GM19099 (cell line): ENCODE data around the gene SRGAP1.

ENCODE experiments used
- POLR2A ChIP-seq: IDR thresholded peaks from 3 replicates; pipeline ENCODE4 v1.6.1; 2011; ENCODE audit warnings: low read depth; ENCODE audit not compliant: insufficient read length; ENCODE audit errors: extremely low read depth

Gene SRGAP1

DNA sequence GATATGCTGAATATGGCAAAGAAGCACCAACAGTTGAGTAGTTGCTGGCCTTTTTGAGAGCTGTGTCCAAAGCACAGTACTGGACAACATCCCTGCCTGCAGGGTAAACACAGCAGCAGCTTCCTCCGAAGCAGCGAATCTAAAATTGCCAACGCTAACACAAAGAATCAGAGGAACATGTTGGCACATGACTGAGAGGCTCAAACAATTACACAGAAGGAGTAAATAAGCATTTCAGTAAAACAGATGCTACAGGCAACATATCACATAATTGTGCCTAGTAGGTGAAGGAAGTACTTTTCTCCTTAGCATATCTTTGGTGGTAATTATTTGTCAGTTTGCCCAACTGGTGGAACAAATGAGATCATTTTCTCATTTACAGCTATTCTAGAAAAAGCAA is 325.5 kb downstream of the SRGAP1 start:
- TF ChIP-seq POLR2A = no peak

GRCh38 chr12:64170730-64171129 is 326.2 kb downstream of the SRGAP1 start:
- TF ChIP-seq POLR2A = no peak

- no peak for TF ChIP-seq POLR2A
Observed at GRCh38 chr12:64171715-64172114, 327.2 kb downstream of the SRGAP1 start.

DNA sequence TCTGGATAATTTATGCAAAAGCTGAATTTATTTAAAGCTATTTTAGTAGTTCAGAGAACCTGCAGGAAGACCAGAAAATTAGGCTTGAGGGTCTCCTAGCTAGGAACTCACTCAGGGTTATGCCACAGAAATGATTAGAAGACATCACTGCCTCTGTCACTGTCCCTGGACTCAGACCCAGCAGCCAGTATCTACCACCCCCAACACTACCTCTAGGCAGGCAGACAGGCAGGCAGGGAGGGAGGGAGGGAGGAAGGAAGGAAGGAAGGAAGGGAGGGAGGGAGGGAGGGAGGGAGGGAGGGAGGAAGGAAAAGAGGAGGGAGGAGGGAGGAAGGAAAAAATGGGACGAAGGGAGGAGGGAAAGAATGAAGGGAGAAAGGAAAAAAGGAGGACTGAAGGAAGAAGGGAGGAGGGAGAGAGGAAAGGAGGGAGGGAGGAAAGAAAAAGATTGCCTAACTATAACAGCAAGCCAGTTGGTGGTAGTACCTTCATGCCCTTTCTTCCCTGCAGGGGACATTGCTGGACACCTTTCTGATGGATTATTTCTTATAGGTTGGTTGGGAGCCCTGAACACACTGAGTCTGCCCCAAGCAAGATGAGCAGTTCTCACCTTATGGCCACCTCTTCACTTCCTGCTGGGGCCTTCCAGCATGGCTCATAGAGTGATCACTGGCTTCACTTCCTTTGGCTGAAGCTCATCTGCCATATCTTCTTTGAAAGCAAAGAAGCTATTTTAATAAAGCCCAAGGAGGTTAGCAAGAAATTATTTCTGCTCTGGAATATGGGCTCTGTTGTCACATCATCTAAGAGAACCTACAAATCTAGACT is 327.9 kb downstream of the SRGAP1 start:
- TF ChIP-seq POLR2A = no peak

GRCh38 chr12:64173456-64173855 is 329.0 kb downstream of the SRGAP1 start:
- TF ChIP-seq POLR2A = no peak

DNA sequence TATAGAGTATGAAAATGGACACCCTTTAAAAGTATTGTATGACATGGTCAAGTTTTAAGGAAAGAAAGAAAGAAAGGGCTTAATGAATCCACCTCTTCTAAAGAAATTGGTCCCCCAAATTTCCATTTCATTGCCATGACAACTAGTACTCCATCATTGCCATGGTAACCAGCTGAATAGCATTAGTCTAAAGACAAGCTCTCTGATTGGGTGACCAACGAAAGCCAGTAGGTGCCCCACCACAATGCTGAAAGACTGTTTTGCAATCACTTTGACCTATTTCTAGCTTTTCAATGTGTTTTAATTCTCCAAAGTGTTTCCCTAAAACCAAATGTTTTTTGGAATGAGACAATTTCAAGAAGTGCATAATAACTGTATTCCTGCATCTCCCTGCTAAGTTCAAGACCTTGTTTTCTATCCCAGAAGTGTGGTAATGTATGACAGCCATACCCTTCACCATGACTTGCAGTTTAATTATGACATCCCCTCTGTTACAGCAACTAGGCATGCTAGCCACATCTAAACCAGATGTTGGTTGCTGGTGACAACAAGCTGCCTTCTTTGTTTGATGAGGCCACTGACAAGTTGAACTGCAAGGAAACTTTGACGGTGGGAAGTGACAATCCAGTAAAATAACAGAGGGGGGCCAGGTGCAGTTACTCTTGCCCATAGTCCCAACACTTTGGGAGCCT is 330.9 kb downstream of the SRGAP1 start:
- TF ChIP-seq POLR2A = no peak

GRCh38 chr12:64177001-64177400 is 332.5 kb downstream of the SRGAP1 start:
- TF ChIP-seq POLR2A = no peak

GRCh38 chr12:64178122-64178521 is 333.6 kb downstream of the SRGAP1 start:
- no peak for TF ChIP-seq POLR2A

GRCh38 chr12:64180951-64181350 is 336.5 kb downstream of the SRGAP1 start:
- no peak for TF ChIP-seq POLR2A

GRCh38 chr12:64181430-64182291 is 337.2 kb downstream of the SRGAP1 start:
- TF ChIP-seq POLR2A = no peak

DNA sequence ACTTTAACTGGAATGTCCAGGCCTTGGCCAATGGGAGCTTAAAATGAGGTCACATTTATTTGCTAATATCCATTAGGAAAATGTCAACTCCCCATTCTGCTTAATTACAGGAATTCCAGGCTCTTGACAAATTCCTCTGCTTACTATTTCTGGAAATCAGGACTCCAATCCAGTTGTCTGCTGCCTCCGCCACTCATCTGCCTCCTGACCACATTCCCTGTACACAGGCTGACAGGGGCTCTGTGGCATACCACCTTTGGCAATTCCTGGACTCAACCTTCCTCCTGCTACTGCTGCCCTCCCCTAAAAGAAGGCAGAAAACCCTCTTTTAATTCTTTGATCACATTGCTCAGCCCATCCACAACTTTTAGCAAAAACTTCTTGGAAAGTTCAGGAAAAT is 339.7 kb downstream of the SRGAP1 start:
- no peak for TF ChIP-seq POLR2A

- TF ChIP-seq POLR2A = no peak
Observed at GRCh38 chr12:64186789-64187188, 342.3 kb downstream of the SRGAP1 start.

DNA sequence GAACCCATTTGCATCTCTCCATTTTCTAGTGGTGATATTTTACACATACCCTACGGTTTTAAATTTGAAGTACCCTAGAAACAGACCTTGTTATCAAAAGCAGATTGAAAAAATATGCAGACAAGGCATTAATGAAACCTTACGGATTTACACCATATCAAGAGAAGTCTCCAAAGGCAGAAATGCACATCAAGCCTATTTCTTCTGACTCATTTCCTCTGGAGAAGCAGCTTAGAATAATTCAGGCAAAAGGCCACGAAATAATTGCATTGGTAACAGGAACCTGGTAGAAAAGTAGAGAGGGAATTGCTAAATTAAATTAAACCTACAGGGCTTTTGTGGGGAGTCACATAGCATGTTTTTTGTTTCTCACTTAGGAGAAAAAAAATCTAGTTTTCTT is 342.9 kb downstream of the SRGAP1 start:
- no peak for TF ChIP-seq POLR2A

GRCh38 chr12:64187794-64188193 is 343.3 kb downstream of the SRGAP1 start:
- TF ChIP-seq POLR2A = no peak

- no peak for TF ChIP-seq POLR2A
Observed at GRCh38 chr12:64189530-64189929, 345.0 kb downstream of the SRGAP1 start.

DNA sequence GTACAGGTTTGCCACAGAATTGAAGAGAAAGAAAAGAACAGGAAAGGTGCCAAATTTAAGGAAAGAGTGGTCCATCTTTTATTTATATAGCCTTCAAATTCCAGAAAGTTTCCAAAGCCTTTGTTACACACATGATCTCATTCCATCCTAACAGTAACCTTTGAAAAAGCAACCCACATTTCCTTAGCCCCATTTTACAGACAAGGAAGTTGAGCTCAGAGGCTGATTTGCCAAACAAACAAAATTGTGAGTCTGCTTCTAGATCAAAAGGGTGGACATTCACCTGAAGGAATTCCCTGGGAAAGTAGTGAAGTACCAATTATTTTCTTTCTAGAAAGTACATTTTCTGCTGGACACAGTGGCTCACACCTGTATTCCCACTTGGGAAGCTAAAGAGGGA is 345.6 kb downstream of the SRGAP1 start:
- no peak for TF ChIP-seq POLR2A
